Prostate gland (tissue), 2 donors: ENCODE results near the gene RAB36. TPM values are rescaled to one million over a fixed set of nuclear protein-coding genes. Genes with fewer than 3 reads are reported as not detected.

Source experiments
- DNase-seq: peaks from one replicate; pipeline ENCODE4 v3.0.0-alpha.2; 2019; ENCODE audit warnings: low spot score
- H3K27ac ChIP-seq, 2 donors: fragments of 200-600 bp; sonication (generic); 2 replicates each; pipeline ENCODE4 v1.5.1; 2017 to 2019
- H3K27me3 ChIP-seq: fragments of 200-600 bp; sonication (generic); replicated peaks from 2 replicates; pipeline ENCODE4 v1.5.1; 2019; ENCODE audit not compliant: insufficient read depth
- H3K36me3 ChIP-seq, 2 donors: fragments of 200-600 bp; sonication (generic); 1 replicate in 1 of 2; 2 replicates in 1 of 2; pipeline versions ENCODE4 v1.5.1 to v1.8.1; 2017 to 2019
- H3K4me1 ChIP-seq: fragments of 200-600 bp; sonication (generic); replicated peaks from 2 replicates; pipeline ENCODE4 v1.5.1; 2019
- H3K4me3 ChIP-seq, 2 donors: fragments of 200-600 bp; sonication (generic); 2 replicates each; pipeline ENCODE4 v1.5.1; 2017 to 2019
- H3K9me3 ChIP-seq: fragments of 200-600 bp; sonication (generic); 2 replicates; pipeline ENCODE4 v1.5.1; 2017
- POLR2A ChIP-seq: fragments of 450-650 bp; IDR thresholded peaks from one replicate; pipeline ENCODE4 v1.6.1; 2016; ENCODE audit warnings: antibody characterized with exemption, mild to moderate bottlenecking
- POLR2AphosphoS5 ChIP-seq: sonication (generic); formaldehyde crosslinking; IDR thresholded peaks from one replicate; pipeline ENCODE4 v1.6.1; 2017; ENCODE audit warnings: antibody characterized with exemption
- WGBS: methylation state at CpG from one replicate; pipeline ENCODE4 v1.1.5; 2018; 5-methylcytosine and 5-hydroxymethylcytosine counted together
- intact Hi-C: fragments of 100-400 bp; cut with DNase I; formaldehyde crosslinking; loops from one replicate; pipeline ENCODE4 v1.14.2; 2022
- total RNA-seq, 2 donors: library from RNA; depleted of rRNA; stranded (reverse); fragments of >200 nt; gene quantifications; one replicate each; pipeline ENCODE4 v1.1.0, GENCODE V29; 2016
- TF ChIP-seq, protein P1 (sequence below), 4 experiments: fragments of 200-600 bp in 2 of 4; fragments of 450-650 bp in 2 of 4; sonication (generic) in 2 of 4; IDR thresholded peaks; 1 replicate in 3 of 4; 2 replicates in 1 of 4; pipeline ENCODE4 v1.5.1; 2016 to 2019; ENCODE audit warnings: antibody characterized with exemption in 4 of 4, mild to moderate bottlenecking in 2 of 4, moderate library complexity in 2 of 4

Gene RAB36
- total RNA-seq, 2 donors from 2014 or later, result 4.1 to 12.7 TPM

GRCh38 chr22:23176645-23177027 lies 31.4 kb downstream of the RAB36 start:
- intact Hi-C loops, result loop anchor here (5.0 kb wide), 1 partner anchor 211 kb away; no protein-coding TSS in a partner anchor
- WGBS, result 97% methylated on average over 9 of the region's 9 CpGs
- Histone ChIP-seq H3K9me3 (no peaks in the 10 kb centered on the region), H3K36me3 (no peaks in the 10 kb centered on the region), H3K4me3 (no peak overlapping the region), H3K27me3 (no peaks in the 10 kb centered on the region), H3K4me1 (peaks cover 4% of the 10 kb centered on the region), H3K27ac (no peak overlapping the region)
- TF ChIP-seq POLR2A (no peak), POLR2AphosphoS5 (no peak)
- TF ChIP-seq, protein P1, sequence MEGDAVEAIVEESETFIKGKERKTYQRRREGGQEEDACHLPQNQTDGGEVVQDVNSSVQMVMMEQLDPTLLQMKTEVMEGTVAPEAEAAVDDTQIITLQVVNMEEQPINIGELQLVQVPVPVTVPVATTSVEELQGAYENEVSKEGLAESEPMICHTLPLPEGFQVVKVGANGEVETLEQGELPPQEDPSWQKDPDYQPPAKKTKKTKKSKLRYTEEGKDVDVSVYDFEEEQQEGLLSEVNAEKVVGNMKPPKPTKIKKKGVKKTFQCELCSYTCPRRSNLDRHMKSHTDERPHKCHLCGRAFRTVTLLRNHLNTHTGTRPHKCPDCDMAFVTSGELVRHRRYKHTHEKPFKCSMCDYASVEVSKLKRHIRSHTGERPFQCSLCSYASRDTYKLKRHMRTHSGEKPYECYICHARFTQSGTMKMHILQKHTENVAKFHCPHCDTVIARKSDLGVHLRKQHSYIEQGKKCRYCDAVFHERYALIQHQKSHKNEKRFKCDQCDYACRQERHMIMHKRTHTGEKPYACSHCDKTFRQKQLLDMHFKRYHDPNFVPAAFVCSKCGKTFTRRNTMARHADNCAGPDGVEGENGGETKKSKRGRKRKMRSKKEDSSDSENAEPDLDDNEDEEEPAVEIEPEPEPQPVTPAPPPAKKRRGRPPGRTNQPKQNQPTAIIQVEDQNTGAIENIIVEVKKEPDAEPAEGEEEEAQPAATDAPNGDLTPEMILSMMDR (IDR thresholded peaks at IDR 0.05), result no peak
- DNase-seq, result no peak

DNA sequence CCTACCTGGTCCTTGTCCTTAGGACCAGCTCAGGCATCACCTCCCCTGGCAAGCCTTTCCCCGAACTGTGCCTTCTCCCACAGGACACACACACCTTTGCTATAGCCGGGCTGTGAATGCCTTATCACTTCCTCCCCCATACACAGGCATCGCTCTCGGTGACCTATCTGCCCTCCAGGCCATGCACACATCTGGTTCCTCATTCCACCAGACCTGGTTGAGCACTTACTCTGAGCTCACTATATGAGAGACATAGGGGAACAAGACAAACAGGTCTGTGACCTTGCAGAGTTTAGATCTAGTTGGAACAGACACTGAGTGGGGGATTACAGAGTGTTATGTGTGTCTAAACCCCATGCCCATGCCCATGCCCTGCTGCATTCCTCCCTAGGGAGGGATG lies 31.9 kb downstream of the RAB36 start:
- WGBS, result 92% methylated on average over 4 of the region's 4 CpGs
- Histone ChIP-seq H3K9me3 (no peaks in the 10 kb centered on the region), H3K4me3 (no peak overlapping the region), H3K4me1 (peaks cover 10% of the 10 kb centered on the region), H3K27ac (no peak overlapping the region), H3K36me3 (no peaks in the 10 kb centered on the region), H3K27me3 (no peaks in the 10 kb centered on the region)
- no peak for TF ChIP-seq POLR2A
- intact Hi-C loops, result loop anchor here (5.0 kb wide), 1 partner anchor 210 kb away; no protein-coding TSS in a partner anchor
- no peak for DNase-seq

- WGBS, result 30% methylated on average over 9 of the region's 9 CpGs
- no peaks in the 10 kb centered on the region for H3K27me3 ChIP-seq
- peak; percentile 47 for DNase-seq
These were observed 33.4 kb downstream of the RAB36 start for GRCh38 chr22:23178512-23179254.

DNA sequence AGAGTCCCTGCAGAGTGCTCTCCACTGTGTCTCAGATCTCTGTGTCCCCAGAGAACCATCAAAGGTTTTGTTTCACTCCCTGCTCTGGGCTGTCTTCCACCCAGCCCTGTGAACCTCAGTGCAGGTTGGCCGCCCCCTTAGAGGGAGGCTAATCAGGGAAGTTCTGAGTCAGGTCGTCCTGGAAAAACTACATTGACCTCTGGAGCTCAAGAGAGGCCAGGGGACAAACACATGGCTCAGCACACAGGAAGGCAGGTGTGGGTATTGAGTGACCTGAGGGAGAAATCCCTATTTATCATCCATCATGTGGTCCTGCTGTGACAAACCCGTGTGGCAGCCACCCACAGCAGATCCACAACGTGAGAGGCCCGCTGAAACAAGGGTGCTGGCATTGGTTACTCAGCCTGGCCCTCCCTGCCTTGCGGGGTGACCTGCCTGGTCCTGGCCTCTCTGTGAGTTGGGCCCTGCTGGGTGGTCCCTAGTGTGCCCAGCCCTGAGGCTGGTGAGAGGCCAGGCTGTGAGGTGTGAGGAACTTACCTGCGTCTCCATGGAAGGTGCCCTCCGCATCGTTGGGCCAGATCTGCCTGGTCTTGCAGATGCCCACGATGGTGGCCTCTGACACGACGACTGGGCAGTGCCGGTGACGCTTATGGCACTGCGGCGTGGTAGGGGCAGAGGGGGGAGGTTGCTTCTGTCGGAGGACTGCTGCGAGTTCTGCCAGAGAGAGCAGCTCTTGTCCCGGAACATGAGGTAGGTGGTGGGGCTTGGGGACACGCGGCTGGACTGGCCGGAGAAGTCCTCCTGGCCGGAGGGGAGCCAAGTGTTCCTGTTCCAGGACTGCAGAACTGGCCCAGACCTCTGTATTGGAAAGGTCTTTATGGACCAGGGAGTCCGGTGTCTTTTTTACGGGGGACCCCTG lies 34.4 kb downstream of the RAB36 start:
- peaks cover 17% of the 10 kb centered on the region for H3K4me1 ChIP-seq
- no peak for DNase-seq

More at GRCh38 chr22:23178512-23179254, 33.4 kb downstream of the RAB36 start:
- Histone ChIP-seq H3K27ac (peak overlapping the region; percentile 73 to 75), H3K9me3 (no peaks in the 10 kb centered on the region), H3K4me1 (peaks cover 17% of the 10 kb centered on the region), H3K36me3 (no peaks in the 10 kb centered on the region), H3K4me3 (no peak overlapping the region)
- no peak for TF ChIP-seq POLR2A
- peak; percentile 55 for TF ChIP-seq POLR2AphosphoS5
- TF ChIP-seq, protein P1 (IDR thresholded peaks at IDR 0.05), result peak; percentile 96 to 98 (median 96)
- intact Hi-C loops, result loop anchor here (1.0 to 5.0 kb wide), 2 partner anchors 103 to 209 kb away; no protein-coding TSS in a partner anchor

More for the DNA sequence above, 34.4 kb downstream of the RAB36 start:
- H3K4me3 ChIP-seq, result peak overlapping the region; percentile 51 to 54
- TF ChIP-seq POLR2A (no peak), POLR2AphosphoS5 (no peak)
- TF ChIP-seq, protein P1 (IDR thresholded peaks at IDR 0.05), result no peak
- no peaks in the 10 kb centered on the region for H3K27me3 ChIP-seq
- H3K27ac ChIP-seq, result peak overlapping the region; percentile 73 to 75
- H3K9me3 ChIP-seq, result no peaks in the 10 kb centered on the region
- H3K36me3 ChIP-seq, result no peaks in the 10 kb centered on the region
- intact Hi-C loops, result loop anchor here (5.0 kb wide), 2 partner anchors 208 to 343 kb away; no protein-coding TSS in a partner anchor
- WGBS, result 36% methylated on average over 25 of the region's 25 CpGs
